Adrenal gland (tissue), 5 donors: ENCODE results near the gene ZNF786.

ENCODE experiments used
- CTCF ChIP-seq, 6 experiments: fragments of 450-650 bp in 4 of 6; fragments of 200-600 bp in 2 of 6; sonication (generic) in 1 of 6; IDR thresholded peaks; 1 replicate in 5 of 6; 2 replicates in 1 of 6; pipeline versions ENCODE4 v1.5.1 to v1.8.0; 2016 to 2021; ENCODE audit warnings: antibody characterized with exemption in 6 of 6, mild to moderate bottlenecking in 2 of 6, moderate library complexity in 1 of 6
- POLR2A ChIP-seq, 2 donors: fragments of 450-650 bp; IDR thresholded peaks; one replicate each; pipeline ENCODE4 v1.6.1; 2017; ENCODE audit warnings: antibody characterized with exemption in 2 of 2, mild to moderate bottlenecking in 2 of 2, moderate library complexity in 1 of 2
- donor health status: DM: no; HTN: no; CAD: no.

- TF ChIP-seq POLR2A (IDR thresholded peaks at IDR 0.05), result no peak
- no peak for TF ChIP-seq CTCF (IDR thresholded peaks at IDR 0.05)
Measured at GRCh38 chr7:149104749-149105148, 14.2 kb upstream of the ZNF786 start.
